NAMALWA (cell line): Measurements from ENCODE around the gene TTLL12.

Experiments used
- DNase-seq: peaks from one replicate; pipeline ENCODE4 v3.0.0-alpha.2; 2015; ENCODE audit warnings: low spot score

Gene TTLL12

GRCh38 chr22:43213962-43214361, 27.0 kb upstream of the TTLL12 start:
- no peak for DNase-seq

GRCh38 chr22:43213051-43213450, 26.1 kb upstream of the TTLL12 start:
- no peak for DNase-seq

- no peak for DNase-seq
Measured at GRCh38 chr22:43212434-43212952, 25.6 kb upstream of the TTLL12 start.

GRCh38 chr22:43211941-43212433, 25.1 kb upstream of the TTLL12 start:
- no peak for DNase-seq

- DNase-seq: no peak
Measured at GRCh38 chr22:43210631-43211515, 23.9 kb upstream of the TTLL12 start.

- no peak for DNase-seq
Measured at GRCh38 chr22:43209971-43210370, 23.0 kb upstream of the TTLL12 start.

GRCh38 chr22:43209523-43209890, 22.6 kb upstream of the TTLL12 start:
- DNase-seq: no peak

- DNase-seq: no peak
Measured at GRCh38 chr22:43208703-43209522, 22.0 kb upstream of the TTLL12 start.

GRCh38 chr22:43207849-43208702, 21.1 kb upstream of the TTLL12 start:
- DNase-seq: no peak

- no peak for DNase-seq
Measured at GRCh38 chr22:43207386-43207785, 20.5 kb upstream of the TTLL12 start.

GRCh38 chr22:43206509-43207161, 19.7 kb upstream of the TTLL12 start:
- DNase-seq: no peak

- DNase-seq: no peak
Measured at GRCh38 chr22:43205748-43206508, 19.0 kb upstream of the TTLL12 start.

- DNase-seq: no peak
Measured at GRCh38 chr22:43205261-43205691, 18.3 kb upstream of the TTLL12 start.

- no peak for DNase-seq
Measured at GRCh38 chr22:43203471-43203981, 16.6 kb upstream of the TTLL12 start.

GRCh38 chr22:43202756-43203410, 15.9 kb upstream of the TTLL12 start:
- no peak for DNase-seq

- DNase-seq: no peak
Measured at GRCh38 chr22:43202326-43202725, 15.4 kb upstream of the TTLL12 start.

- no peak for DNase-seq
Measured at GRCh38 chr22:43201486-43202219, 14.7 kb upstream of the TTLL12 start.

- DNase-seq: no peak
Measured at GRCh38 chr22:43200555-43200954, 13.6 kb upstream of the TTLL12 start.

- no peak for DNase-seq
Measured at GRCh38 chr22:43200031-43200430, 13.1 kb upstream of the TTLL12 start.
